Urinary bladder (tissue), 4 donors: ENCODE results near the gene DUS2. TPM values are rescaled to one million over a fixed set of nuclear protein-coding genes. Genes with fewer than 3 reads are reported as not detected.
"Not testable (repeated sequence)": the region's sequence is repeated elsewhere in the genome, so short reads cannot be mapped to it uniquely, and the experiment has no call there.

Experiments used
- DNase-seq: peaks from one replicate; pipeline ENCODE4 v3.0.0-alpha.2; 2015; ENCODE audit errors: extremely low spot score
- H3K27ac ChIP-seq: one replicate; pipeline ENCODE4 v1.5.1; 2013; ENCODE audit warnings: low read depth, mild to moderate bottlenecking, moderate library complexity
- H3K36me3 ChIP-seq: one replicate; pipeline ENCODE4 v1.6.1; 2013; ENCODE audit warnings: mild to moderate bottlenecking, moderate library complexity; ENCODE audit not compliant: insufficient read depth
- H3K4me1 ChIP-seq: one replicate; pipeline ENCODE4 v1.6.1; 2013; ENCODE audit warnings: mild to moderate bottlenecking, moderate library complexity; ENCODE audit not compliant: insufficient read depth
- H3K4me3 ChIP-seq: one replicate; pipeline ENCODE4 v1.5.1; 2013; ENCODE audit warnings: low read depth, low read length
- WGBS: extraction: QIAGEN DNeasy Blood & Tissue Kit; methylation state at CpG from one replicate; pipeline ENCODE4 v1.1.7; 2013; 5-methylcytosine and 5-hydroxymethylcytosine counted together
- polyA plus RNA-seq: library from polyadenylated mRNA; stranded (reverse); fragments of 200-250 nt; gene quantifications from one replicate; pipeline ENCODE4 v1.2.3, GENCODE V29; 2013
- total RNA-seq: library from RNA; depleted of rRNA; stranded (reverse); fragments of >200 nt; gene quantifications from one replicate; pipeline ENCODE4 v1.2.3, GENCODE V29; 2014
- donor health status: healthy with polysubstance abuse.
- donor health status: healthy.

The DUS2 gene
- total and polyA plus RNA-seq, 2 donors: 8.5 to 14.7 TPM

- Histone ChIP-seq H3K27ac (no peak overlapping the region), H3K4me1 (no peaks in the 10 kb centered on the region), H3K36me3 (no peaks in the 10 kb centered on the region), H3K4me3 (no peak overlapping the region)
- no peak for DNase-seq
- WGBS: 78% methylated on average over 20 of the region's 20 CpGs
These were observed 30.4 kb upstream of the DUS2 start for GRCh38 chr16:67992661-67993206.

GRCh38 chr16:67993207-67994039 is 29.7 kb upstream of the DUS2 start:
- Histone ChIP-seq H3K4me1 (no peaks in the 10 kb centered on the region), H3K27ac (no peak overlapping the region)

GRCh38 chr16:67994040-67994408 is 29.1 kb upstream of the DUS2 start:
- not testable (repeated sequence) for H3K36me3 ChIP-seq, H3K27ac ChIP-seq, H3K4me1 ChIP-seq, H3K4me3 ChIP-seq, DNase-seq
- 85% methylated on average over 6 of the region's 6 CpGs for WGBS

More at GRCh38 chr16:67993207-67994039, 29.7 kb upstream of the DUS2 start:
- 13% methylated on average over 39 of the region's 39 CpGs for WGBS
- no peak for DNase-seq
- peak overlapping the region; percentile 22 for H3K4me3 ChIP-seq
- H3K36me3 ChIP-seq: no peaks in the 10 kb centered on the region

GRCh38 chr16:67995423-67995822 is 27.7 kb upstream of the DUS2 start:
- Histone ChIP-seq H3K4me1 (no peaks in the 10 kb centered on the region), H3K36me3 (no peaks in the 10 kb centered on the region), H3K27ac (no peak overlapping the region), H3K4me3 (no peak overlapping the region)
- WGBS: 77% methylated on average over 5 of the region's 5 CpGs
- no peak for DNase-seq

GRCh38 chr16:67996666-67997065 is 26.4 kb upstream of the DUS2 start:
- H3K27ac ChIP-seq: no peak overlapping the region
- 92% methylated on average over 5 of the region's 5 CpGs for WGBS
- DNase-seq: no peak
- H3K4me3 ChIP-seq: no peak overlapping the region
- H3K36me3 ChIP-seq: no peaks in the 10 kb centered on the region
- H3K4me1 ChIP-seq: no peaks in the 10 kb centered on the region

- WGBS: 94% methylated on average over 36 of the region's 36 CpGs
- not testable (repeated sequence) for H3K27ac ChIP-seq, H3K4me1 ChIP-seq, H3K4me3 ChIP-seq, DNase-seq, H3K36me3 ChIP-seq
These were observed 24.8 kb upstream of the DUS2 start for GRCh38 chr16:67998231-67998778.

GRCh38 chr16:67998779-67999688 is 24.1 kb upstream of the DUS2 start, which contains the start of gene DPEP2:
Gene DPEP2, minus strand, starts transcription at chr16:67999484. Its CDS starts 6,272 bp downstream, at chr16:67993212.
- not testable (repeated sequence) for H3K27ac ChIP-seq, H3K4me1 ChIP-seq, H3K36me3 ChIP-seq, DNase-seq, H3K4me3 ChIP-seq
- WGBS: 60% methylated on average over 18 of the region's 18 CpGs

- Histone ChIP-seq H3K4me1 (no peaks in the 10 kb centered on the region), H3K36me3 (no peaks in the 10 kb centered on the region), H3K27ac (no peak overlapping the region), H3K4me3 (no peak overlapping the region)
- DNase-seq: no peak
- WGBS: 58% methylated on average over 2 of the region's 2 CpGs
These were observed 23.1 kb upstream of the DUS2 start for GRCh38 chr16:67999985-68000384.

- 40% methylated on average over 3 of the region's 3 CpGs for WGBS
- no peak for DNase-seq
- Histone ChIP-seq H3K27ac (no peak overlapping the region), H3K36me3 (no peaks in the 10 kb centered on the region), H3K4me3 (no peak overlapping the region), H3K4me1 (no peaks in the 10 kb centered on the region)
These were observed 22.6 kb upstream of the DUS2 start for GRCh38 chr16:68000450-68000849.

- no peaks in the 10 kb centered on the region for H3K36me3 ChIP-seq
- 74% methylated on average over 4 of the region's 4 CpGs for WGBS
- no peaks in the 10 kb centered on the region for H3K4me1 ChIP-seq
- H3K4me3 ChIP-seq: no peak overlapping the region
- no peak for DNase-seq
- H3K27ac ChIP-seq: no peak overlapping the region
These were observed 20.1 kb upstream of the DUS2 start for GRCh38 chr16:68003031-68003430.

- WGBS: 81% methylated on average over 9 of the region's 9 CpGs
- DNase-seq: no peak
- Histone ChIP-seq H3K36me3 (no peaks in the 10 kb centered on the region), H3K4me1 (no peaks in the 10 kb centered on the region), H3K4me3 (no peak overlapping the region), H3K27ac (peak overlapping the region; percentile 80)
These were observed 17.9 kb upstream of the DUS2 start for GRCh38 chr16:68005211-68005610.

GRCh38 chr16:68005786-68006286 is 17.2 kb upstream of the DUS2 start:
- DNase-seq: no peak
- 41% methylated on average over 6 of the region's 6 CpGs for WGBS
- no peaks in the 10 kb centered on the region for H3K4me1 ChIP-seq
- no peaks in the 10 kb centered on the region for H3K36me3 ChIP-seq
- peak overlapping the region; percentile 80 for H3K27ac ChIP-seq
- H3K4me3 ChIP-seq: no peak overlapping the region

- no peaks in the 10 kb centered on the region for H3K4me1 ChIP-seq
- no peak for DNase-seq
- H3K4me3 ChIP-seq: no peak overlapping the region
- H3K27ac ChIP-seq: no peak overlapping the region
- WGBS: 57% methylated on average over 9 of the region's 9 CpGs
- no peaks in the 10 kb centered on the region for H3K36me3 ChIP-seq
These were observed 13.8 kb upstream of the DUS2 start for GRCh38 chr16:68009157-68009735.
